HG03108 (cell line): ENCODE measurements around the gene TSPYL4.

Experiments
- ATAC-seq: cut with Tn5 transposase; IDR thresholded peaks from one replicate; pipeline ENCODE4 v1.9.1; 2021; ENCODE audit warnings: moderate library complexity; ENCODE audit not compliant: unreplicated experiment

The TSPYL4 gene

DNA sequence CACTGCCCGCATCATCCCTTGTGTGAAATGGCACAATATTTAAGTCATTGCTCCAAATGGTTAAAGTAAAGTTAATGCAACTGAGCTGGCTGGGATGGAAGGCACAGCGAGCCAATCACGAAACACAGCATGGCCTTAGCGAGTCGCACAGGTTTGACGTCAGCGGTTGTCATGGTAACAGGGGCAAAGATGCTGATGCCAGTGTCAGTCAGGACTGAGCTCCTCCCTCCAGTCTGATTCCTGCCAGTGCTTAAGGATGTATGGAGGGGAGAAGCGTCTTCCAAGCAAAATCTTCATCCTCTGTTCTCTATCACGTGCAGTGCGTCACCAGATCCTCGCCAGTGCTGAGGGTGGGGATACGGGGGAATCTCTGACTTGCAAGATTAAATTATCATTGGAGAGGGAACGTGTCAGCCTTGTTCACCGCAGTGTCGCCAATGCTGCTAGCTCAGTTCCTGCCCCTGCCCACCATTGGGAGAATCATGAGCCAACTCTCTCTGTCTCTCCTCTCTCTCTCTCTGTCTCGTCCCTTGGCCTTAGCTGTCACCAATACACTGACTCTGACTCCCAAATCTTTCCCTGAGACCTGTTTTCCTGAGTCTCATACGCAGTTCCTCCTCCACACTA, 24.5 kb downstream of the TSPYL4 start:
- no peak for ATAC-seq

DNA sequence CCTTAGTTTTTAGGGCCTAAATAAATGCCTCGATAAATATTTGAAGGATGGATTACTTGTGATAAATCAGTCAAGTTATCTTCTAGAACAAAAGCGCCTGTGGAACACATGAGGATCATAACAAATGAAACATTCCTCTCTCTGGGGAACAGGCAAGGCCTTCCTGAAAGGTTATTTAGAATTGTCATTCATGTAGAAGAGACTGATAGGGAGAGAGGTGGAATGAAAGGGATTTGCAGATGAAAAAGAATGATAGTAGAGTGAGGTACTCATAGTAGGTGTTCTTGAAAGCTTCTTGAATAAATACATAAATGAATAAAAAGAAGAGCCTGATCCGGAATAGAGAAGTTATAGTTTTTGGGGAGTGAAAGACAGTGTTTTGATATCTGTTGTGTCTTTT, 30.5 kb downstream of the TSPYL4 start:
- no peak for ATAC-seq

DNA sequence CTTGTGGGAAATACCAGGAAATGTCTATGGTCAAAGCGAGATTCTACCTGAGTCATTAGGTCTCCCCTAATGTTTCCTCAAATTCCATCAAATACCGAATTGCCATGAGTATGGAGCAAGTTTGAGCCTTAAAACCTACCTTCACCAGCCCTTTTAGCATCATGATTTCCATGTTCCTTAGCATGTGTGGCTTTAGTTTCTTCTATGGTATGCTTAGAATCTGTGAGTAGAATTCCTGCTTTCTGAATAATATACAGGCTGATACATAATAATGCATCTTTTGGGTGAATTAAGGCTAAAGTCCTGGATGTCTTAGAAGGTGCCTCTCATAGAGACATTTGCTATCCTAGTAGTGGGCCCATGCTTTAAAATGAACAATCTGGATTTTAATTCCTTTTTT, 32.0 kb downstream of the TSPYL4 start:
- no peak for ATAC-seq

DNA sequence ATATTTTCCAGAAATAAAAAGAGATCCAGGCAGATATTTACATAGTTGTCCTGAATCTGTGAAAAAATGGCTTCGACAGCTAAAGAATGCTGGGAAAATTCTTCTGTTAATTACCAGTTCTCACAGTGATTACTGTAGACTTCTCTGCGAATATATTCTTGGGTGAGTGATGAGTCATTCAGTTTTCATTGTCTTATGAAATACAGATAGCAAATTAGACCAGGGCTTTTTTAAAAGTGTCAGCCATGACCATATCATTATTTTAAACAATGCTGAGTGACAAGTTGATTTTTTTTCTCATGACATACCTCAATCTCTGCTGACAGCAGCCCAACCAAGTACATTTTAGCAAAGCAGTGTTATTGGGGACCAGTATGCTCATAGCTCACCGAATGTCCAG, 32.8 kb downstream of the TSPYL4 start:
- ATAC-seq = no peak

DNA sequence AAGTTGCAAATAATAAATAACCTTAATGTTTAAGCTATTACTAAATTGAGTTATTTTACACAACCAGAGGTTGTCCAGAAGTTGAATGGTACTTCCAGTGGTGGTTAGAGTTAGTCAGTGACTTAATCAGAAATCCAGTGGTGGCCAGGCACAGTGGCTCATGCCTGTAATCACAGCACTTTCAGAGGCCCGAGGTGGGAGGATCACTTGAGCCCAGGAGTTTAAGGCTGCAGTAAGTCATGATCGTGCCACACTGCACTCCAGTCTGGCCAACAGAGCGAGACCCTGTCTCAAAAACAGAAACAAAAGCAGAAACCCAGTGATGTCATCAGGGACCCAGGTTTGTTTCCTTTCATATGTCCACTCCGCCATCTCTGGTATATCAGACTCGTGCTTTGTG, 35.0 kb downstream of the TSPYL4 start:
- no peak for ATAC-seq

DNA sequence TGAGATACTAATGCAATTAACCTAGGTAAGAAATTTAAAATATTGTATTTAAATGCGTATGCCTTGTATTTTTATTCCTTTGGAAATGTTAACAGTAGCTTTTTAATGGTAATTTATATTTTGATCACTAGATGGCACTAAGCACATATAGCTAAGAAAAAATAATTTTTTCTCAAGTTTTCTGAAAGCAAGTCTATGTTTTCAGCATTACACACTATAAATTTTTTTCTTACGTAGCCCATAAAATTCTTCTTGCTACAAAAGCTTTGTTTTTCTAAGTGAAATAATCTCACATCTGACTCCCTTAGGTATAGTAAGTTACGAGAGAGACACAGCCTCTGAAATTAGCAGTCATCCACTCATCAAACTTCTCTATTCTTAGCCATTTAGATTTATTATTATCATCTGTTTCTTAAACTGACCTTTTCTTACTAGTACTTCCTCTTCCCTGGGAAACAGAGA, 35.7 kb downstream of the TSPYL4 start:
- no peak for ATAC-seq

DNA sequence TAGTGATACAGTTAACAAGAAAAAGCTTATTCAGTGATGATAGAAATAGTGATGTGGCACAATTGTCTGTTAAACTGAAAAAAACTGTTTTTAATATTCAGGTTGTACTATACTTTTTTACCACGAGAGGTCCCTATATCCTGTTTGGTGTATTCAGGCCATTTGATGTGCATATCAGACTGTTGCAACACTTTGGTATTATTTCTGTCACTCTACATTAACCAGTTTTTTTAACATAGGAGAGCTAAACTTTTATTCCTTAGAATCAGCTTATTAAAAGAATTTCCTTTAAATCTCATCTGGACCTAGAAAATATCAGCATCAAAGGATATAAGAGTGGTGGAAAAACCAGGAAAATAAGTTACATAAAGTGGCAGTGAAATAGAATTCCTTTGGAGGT, 36.8 kb downstream of the TSPYL4 start:
- ATAC-seq = no peak

DNA sequence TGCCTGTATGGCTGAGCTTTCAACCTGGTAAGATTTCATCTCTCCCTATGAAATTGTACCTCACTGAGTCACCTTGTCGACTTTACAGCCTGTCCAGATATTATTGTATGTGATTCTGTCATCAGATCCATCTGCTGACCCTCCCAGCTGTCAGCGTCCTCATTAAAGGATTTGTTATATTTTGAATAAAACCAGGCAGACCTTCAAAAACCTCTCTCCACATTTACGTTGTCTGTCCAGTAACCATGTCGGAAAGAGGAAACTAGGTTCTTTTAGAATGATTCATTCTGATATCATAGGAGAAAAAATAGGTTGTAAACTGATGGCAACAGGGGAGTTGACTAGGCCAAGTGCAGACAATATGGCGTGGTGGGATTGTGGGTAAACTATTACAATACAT, 38.5 kb downstream of the TSPYL4 start:
- ATAC-seq = no peak

DNA sequence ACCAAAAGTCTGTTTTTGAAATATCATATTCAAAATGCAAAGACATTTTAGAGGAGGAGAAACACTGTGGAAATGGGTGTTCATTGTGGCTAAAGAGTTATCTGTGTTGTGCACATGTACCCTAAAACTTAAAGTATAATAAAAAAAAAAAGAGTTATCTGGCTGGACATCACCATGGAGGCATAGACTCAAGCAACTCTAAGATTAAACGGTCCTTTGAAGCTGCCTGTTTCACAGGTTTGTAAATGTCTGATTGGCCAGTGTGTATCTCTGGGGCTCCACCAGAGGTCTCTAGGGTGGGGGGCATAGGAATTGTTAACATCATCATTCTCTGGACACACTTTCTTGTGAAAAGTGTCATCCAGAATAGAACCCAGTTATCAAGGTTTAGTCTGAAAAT, 39.2 kb downstream of the TSPYL4 start:
- ATAC-seq = no peak

DNA sequence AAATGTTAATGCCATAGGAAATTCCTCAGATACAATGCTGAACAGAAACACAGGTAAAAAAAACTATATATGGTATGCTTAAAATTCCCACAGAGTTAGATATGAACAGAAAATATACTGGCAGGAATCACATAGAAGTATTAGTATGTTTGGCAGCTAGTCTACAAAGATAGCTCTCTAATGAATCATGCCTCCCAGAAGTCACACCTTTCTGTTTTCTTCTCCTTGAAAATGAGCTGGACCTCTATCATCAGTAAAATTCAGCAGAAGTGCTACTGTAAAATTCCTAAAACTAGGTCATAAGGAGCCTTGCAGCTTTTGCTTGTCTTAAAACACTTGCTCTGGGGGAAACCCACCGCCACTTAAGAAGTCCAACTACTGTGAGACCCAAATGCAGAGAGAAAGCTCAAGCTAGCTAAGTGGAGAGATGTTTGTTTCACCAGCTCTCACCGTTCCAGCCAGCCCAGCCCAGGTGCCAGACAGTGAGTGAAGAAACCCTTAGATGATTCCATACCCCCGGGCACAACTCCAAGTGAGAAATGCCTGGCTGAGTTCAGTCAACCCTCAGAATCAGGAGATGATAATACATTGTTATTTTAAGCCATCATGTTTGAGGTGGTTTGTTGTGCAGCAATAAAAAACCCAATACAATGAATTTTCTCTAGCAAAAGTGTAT, 43.0 kb downstream of the TSPYL4 start:
- no peak for ATAC-seq

DNA sequence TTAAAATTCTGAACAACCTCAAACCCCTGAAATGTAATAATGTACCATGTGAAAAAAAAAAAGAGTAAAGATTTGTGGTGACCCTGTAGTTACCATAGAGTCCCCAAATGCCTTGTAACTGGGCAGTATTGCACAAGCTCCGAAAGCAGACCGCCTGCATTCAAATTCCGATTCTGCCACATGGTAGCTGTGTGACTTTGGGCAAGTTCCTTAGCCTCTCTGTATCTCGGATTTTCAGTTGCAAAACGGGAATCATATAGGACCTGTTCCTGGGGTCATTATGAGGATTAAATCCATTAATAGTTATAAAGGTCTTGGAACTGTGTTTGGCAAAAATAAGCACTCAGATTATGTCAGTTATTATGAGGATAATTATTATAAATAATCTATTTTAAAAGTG, 43.6 kb downstream of the TSPYL4 start:
- ATAC-seq = no peak

DNA sequence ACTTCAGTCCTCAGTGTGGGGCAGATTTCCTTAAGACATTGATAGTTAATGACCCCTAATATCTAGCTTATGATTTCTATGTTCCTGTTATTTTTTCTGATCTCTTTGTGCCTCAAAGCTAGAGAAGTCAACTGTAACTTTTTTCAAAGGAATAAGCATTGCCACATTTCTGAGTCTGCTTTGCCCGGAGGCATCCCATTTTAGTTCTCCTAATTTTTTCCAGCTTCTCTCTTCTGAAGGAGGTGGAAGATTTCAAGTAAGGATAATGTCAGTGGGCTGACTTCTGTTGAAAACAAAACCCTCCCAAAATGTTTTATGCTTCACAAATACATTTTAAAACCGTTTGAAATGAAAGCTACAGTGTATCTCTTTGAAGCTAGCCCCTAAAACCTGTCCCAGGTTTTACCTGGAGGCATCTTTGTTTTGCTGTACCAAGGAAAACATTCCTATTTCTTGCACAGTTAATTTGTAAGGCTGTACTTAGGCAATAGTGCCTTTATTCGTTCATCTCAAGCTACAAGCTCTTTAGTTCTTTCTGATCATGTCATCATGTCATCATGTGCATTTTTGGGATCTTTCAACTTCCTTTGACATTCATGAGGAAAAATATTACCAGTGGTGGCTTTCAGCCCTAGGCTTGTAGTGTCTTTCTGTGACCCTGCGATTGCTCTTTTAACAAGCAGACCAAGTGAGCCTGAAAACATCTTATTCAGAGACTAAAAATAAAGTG, 45.7 kb downstream of the TSPYL4 start:
- no peak for ATAC-seq

DNA sequence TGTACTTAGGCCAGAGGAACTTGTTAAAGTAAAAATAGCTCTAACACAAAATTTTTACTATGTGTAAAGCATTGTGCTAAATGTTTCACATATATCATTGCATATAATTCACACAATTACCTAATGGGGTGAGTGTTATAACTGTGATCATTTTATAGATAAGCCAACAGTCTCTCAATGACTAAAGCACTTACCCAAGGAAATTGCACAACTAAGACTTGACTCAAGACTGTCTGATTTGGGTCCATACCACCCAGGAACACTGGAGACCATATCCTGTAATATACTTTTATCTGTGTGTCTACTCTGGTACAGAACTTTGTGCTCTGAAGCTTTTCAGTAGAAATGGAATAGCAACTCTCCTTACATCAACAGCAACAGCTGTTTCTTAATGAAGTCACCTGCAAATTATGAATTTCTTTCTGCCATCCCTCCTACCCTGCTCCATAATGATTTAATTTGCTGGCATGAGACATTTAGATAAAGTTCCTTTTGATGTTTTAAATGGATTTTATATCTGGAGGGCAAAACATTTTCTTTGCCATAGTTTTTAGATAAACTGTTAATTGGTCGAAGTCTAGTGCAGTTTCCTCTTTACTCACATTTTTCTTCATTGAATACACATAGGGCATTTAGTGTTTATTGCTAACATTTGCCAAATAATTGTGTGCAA, 47.5 kb downstream of the TSPYL4 start:
- no peak for ATAC-seq

DNA sequence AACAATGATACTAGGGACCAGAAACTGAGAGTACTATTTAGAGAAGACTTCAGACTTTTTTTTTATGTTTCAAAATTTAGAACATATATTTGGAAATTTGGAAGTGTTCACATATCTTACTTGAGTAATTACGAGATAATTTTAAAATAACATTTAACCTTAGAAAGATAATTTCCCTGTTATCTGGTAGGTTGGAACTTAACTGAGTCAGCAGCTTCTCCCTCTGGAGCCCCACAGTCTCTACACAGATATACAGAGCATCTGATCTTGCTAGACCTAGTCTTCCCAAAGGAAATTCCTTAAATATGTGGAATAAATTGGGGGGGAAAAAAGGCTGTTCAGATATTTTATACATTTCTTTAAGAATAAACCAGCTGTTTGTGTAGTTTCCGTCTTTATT, 48.6 kb downstream of the TSPYL4 start:
- no peak for ATAC-seq

DNA sequence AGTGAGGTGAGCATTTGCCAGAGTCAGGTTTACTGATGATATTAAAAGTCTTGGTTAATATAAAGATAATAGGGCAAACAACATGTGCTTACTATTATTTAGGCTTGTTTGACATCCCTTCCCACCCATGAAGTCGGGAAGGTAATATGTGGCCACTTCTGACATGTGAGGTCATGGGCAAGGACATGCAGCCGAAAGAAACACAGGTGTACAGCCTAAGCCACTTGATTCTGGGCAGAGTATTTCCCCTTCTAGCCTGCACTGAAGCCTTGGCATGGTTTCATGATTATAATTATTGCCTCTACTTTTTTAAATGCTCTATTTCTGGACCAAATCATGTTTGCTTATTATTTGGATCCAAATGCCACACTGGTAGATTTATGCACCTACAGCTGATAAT, 52.3 kb downstream of the TSPYL4 start:
- ATAC-seq = no peak

DNA sequence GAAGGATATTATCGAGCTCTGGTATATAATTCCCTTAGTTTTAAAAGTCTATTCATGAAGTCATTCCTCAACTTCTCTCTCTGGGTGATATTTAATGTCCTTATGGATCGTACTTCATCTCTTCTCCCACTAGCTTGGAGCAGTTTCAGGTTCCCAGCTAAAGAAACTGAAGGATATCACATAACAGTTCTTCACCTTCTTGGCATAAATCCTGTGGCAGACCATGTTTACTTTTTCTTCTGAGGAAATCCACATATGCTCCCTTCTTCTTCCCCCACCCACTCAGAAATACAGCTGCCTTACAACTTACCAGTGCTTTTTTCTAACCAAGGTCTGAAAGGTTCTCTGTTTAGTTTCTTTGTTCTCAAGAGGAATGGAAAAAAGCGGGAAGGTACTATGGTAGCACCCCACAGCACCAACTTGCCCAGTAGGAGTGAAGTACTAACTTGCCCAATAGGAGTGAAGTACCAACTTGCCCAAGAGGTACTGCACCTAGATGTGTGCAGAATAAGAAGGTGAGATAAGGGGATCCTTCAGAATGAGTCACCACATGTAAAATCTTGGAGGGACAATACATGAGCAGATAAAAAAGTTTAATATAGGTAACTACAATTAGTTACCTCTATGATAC, 53.1 kb downstream of the TSPYL4 start:
- no peak for ATAC-seq
